HL-60/S4 treated with phorbol 12-myristate 13-acetate at 8.2 ng/mL for 4 days and 3 days (cell line): ENCODE measurements around the gene WFDC1.

Experiments
- in situ Hi-C: fragments of 300-500 bp; cut with MboI; formaldehyde crosslinking; loops from 2 replicates; pipeline ENCODE4 v1.15.0; 2022; ENCODE audit warnings: low sequenced_read_pairs

The WFDC1 gene, protein sequence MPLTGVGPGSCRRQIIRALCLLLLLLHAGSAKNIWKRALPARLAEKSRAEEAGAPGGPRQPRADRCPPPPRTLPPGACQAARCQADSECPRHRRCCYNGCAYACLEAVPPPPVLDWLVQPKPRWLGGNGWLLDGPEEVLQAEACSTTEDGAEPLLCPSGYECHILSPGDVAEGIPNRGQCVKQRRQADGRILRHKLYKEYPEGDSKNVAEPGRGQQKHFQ

DNA sequence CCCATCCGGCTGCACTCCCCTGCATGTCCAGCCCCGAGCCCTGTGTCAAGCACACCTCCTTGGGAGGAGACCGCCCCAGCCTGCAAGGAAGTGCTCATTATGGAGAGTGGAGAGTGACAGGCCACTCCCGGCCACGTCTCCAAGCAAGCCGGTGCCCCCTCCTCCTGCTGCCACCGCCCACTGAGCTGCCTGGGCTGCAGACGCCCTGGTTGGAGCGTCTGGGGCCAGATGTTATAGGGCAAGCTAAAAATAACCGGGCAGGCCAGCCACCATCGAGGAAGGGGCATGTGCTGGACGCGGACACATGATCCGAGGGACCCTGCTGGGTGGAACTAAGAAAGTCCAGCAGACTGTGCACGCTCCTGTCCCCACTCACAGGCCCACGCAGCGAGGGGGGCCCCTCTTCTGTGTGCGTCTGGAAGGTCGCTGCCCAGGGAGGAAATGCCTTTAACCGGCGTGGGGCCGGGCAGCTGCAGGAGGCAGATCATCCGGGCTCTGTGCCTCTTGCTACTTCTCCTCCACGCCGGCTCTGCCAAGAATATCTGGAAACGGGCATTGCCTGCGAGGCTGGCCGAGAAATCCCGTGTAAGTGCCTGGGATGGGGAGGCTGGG, at the start of gene WFDC1:
Gene WFDC1, plus strand, starts transcription at position 348 of the 612 bp plus-strand sequence. Its CDS starts 94 bp downstream, at position 442.
- in situ Hi-C loops, result no loop called here

DNA sequence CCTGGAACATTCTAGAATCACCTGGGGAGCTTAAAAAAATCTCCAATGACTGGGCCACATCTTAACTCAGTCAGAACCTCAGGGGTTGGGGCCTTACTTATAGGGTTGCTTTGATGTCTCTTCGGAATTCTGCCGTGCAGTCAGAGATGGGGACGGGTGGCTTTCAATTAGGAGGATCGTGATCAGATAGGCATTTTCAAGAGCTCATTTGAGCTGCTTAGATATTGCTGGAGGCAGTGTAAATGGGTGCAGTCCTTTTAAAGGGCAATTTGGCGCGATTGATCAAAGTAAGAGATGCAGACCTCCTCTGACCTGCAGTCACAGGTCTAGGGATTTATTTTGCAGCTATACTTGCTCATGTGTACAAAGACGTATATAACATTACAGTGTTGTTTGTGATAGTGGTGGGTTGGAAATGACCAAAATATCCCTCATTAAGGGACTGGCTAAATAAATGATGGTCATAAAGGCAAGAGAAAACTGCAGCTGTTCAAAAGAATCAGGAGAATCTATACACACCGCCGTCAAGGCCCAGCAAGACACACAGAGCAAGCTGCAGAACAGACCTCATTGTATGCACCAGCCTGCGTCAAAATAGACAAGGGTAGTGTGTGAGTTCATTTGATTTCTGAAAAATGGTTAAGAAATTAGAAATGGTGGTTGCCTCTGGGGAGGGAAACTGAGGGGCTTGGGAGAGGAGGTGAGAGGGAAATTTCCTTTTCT, 48.6 kb upstream of the WFDC1 start:
- in situ Hi-C loops, result no loop called here

GRCh38 chr16:84246679-84247077, 48.0 kb upstream of the WFDC1 start:
- in situ Hi-C loops, result no loop called here

DNA sequence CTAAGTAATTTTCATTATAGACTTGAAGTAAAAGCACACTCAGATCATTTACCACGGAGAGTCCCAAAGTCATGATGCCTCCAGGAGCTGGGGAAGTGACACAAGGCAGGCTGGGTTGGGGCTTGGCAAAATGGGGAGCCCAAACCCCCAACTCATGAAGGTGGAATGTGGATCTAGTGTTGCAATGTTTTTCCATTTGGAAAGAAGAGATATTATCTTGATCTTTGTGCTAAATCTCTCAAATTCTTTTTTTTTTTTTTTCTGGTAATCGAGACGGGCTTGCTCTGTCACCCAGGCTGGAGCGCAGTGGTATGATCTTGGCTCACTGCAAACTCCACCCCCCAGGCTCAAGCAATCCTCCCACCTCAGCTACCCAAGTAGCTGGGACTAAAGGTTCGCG, 47.3 kb upstream of the WFDC1 start:
- in situ Hi-C loops, result no loop called here

DNA sequence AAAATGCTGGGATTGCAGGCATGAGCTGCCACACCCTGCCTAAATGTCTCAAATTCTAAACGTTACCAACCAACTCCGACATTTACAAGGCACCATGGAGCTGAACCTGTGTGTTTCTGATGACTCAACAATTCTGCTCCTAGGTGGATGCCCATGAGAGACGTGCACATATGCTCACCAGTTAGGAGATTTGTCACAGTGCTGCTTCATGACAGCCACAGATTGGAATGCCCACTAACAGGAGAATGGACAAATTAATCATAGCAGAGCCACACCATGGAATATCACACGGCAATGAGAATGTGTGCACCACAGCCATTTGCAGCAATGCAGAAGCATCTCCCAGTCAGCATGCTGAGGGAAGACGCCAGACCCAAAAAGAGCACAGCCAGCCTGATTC, 46.8 kb upstream of the WFDC1 start:
- in situ Hi-C loops, result no loop called here

DNA sequence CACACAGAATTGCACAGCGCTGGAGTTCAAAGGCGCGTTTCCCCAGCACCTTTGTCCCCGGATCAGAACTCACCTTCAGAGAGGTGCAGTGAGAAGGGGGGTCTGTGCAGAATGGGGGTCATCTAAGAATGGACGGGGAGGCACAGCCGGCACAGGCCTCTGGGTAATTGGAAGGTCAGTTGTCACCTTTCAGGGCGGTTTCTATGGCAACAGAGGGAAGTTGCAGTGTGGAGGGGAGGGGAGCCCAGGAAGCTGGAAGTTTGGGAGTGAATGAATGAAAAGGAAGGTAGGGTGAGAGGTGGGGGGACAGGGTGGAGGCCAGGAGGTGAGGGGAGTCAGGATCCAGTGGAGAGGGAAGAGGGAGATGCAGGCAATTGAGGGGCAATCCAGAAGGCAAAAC, 42.5 kb upstream of the WFDC1 start:
- in situ Hi-C loops, result no loop called here

- in situ Hi-C loops, result no loop called here
Observed at GRCh38 chr16:84253173-84253572, 41.5 kb upstream of the WFDC1 start.

- in situ Hi-C loops, result no loop called here
Observed at GRCh38 chr16:84254062-84254461, 40.6 kb upstream of the WFDC1 start.

DNA sequence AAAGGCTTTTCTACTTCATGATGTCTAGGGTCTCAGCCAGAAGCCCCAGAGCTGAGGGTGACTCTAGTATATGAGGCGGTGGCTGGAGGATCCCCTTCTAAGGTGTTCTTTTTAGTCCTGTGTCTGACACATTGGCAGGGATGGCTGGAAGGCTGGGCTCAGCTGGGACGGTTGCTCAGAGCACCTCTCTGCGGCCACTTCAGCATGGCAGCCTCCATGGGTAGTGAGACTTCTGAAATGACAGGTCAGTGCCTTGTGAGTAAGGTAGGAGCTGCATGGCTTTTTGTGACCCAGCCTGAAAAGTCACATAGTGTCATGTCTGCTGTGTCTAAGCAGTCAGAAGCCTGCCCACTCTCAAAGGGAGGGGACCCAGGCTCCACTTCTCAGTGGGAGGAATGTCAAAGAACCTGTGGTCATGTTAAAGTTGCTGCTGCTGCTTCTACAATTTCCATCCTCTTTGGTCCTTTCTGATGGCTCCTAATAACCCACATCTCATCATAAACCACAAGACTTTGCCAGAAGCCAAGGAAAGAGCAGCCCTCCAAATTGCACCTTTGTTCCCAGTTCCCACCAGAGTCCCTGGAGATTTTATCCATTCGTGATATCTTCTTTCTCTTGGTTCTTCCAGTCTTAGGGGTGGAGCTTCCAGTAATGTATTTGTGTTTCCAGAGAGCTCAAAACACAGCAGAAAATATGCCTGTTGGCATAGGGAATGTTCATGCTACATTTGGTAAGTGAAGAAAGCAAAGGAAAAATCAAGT, 39.4 kb upstream of the WFDC1 start:
- in situ Hi-C loops, result no loop called here

- in situ Hi-C loops, result no loop called here
Observed at GRCh38 chr16:84258266-84258665, 36.4 kb upstream of the WFDC1 start.

- in situ Hi-C loops, result no loop called here
Observed at GRCh38 chr16:84259691-84260090, 35.0 kb upstream of the WFDC1 start.

- in situ Hi-C loops, result no loop called here
Observed at GRCh38 chr16:84260766-84261554, 33.7 kb upstream of the WFDC1 start.

- in situ Hi-C loops, result no loop called here
Observed at GRCh38 chr16:84262031-84262430, 32.6 kb upstream of the WFDC1 start.

DNA sequence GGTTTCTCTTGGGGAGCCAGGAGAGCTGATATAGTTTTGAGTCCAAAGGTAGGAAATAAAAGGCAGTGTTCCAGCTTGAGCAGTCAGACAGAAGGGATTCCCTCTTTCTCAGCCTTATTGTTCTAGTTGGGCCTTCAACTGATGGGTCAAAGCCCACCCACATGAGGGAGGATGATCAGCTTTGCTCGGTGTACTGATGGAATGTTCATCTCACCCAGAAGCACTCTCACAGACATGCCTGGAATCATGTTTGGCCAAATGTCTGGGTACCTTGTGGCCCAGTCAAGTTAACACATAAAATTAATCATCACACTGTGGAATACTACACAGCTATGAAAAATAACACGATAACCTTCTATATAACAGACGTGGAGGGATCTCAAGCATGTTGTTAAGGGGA, 31.7 kb upstream of the WFDC1 start:
- in situ Hi-C loops, result no loop called here

GRCh38 chr16:84266451-84266850, 28.2 kb upstream of the WFDC1 start:
- in situ Hi-C loops, result no loop called here

- in situ Hi-C loops, result no loop called here
Observed at GRCh38 chr16:84267380-84267779, 27.3 kb upstream of the WFDC1 start.

GRCh38 chr16:84268291-84269040, 26.2 kb upstream of the WFDC1 start:
- in situ Hi-C loops, result no loop called here

DNA sequence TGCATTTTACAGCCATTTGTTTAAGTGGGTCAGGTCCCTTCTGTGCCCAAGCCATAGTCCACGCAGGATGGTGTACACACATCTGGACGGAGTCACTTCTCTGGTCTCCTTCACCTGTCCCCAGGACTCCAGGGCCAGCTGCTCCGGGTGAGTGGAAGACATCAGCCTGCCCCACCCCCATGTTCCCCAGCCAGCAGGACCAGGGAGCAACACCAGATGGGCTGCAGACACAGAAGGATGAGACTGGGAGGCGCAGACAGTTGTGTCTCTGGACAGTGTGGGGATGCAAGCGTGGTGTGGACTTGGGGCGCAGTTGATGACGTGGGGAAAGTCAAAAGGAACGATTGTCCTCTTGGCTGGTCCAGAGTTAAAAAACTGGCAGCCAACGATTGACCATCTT, 24.6 kb upstream of the WFDC1 start:
- in situ Hi-C loops, result no loop called here

- in situ Hi-C loops, result no loop called here
Observed at GRCh38 chr16:84270531-84270930, 24.1 kb upstream of the WFDC1 start.

DNA sequence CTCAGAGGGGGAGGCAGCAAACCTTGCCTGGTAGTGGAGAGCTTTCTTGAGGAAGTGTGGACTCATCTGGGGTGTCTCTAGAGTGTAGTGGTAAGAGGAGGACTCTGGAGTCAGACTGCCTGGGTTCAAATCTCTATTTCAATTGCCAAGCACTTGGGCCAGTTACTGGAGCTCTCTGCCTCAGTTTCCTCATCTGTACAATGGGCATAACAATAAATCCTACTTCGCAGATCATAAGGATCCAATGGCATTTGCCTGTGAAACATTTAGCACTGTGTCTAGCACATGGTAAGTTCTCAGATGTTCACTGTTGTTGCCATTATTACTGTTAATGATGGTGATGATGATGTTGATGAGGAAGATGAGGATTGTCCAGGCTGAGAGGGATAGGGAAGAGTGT, 23.6 kb upstream of the WFDC1 start:
- in situ Hi-C loops, result no loop called here
